Measurements from ENCODE around the gene JPH3. TPM values are rescaled to one million over a fixed set of nuclear protein-coding genes. Genes with fewer than 3 reads are reported as not detected.

Gene JPH3
- total and polyA plus RNA-seq, 2 experiments from 2014 or later, result 8.0 to 39.3 TPM

GRCh38 chr16:87692176-87692575 is 89.9 kb downstream of the JPH3 start:
- H3K4me3 ChIP-seq, result no peak overlapping the region
- DNase-seq (ENCODE audit: low read depth in 1 of 2, low spot score in 1 of 2), result no peak
- peaks cover 7% of the 10 kb centered on the region for H3K4me1 ChIP-seq (ENCODE audit: low read depth)
- no peak overlapping the region for H3K27ac ChIP-seq
- H3K36me3 ChIP-seq, result peaks cover 11% of the 10 kb centered on the region
- no peak for TF ChIP-seq CTCF (IDR thresholded peaks at IDR 0.05; ENCODE audit: low read depth, low read length)
- H3K27me3 ChIP-seq, result no peaks in the 10 kb centered on the region
- H3K9me3 ChIP-seq (ENCODE audit: low read depth), result no peaks in the 10 kb centered on the region

- Histone ChIP-seq H3K4me1 (ENCODE audit: low read depth) (peaks cover 7% of the 10 kb centered on the region), H3K27ac (no peak overlapping the region), H3K36me3 (peaks cover 14% of the 10 kb centered on the region), H3K9me3 (ENCODE audit: low read depth) (no peaks in the 10 kb centered on the region), H3K27me3 (no peaks in the 10 kb centered on the region), H3K4me3 (no peak overlapping the region)
- no peak for TF ChIP-seq CTCF (IDR thresholded peaks at IDR 0.05; ENCODE audit: low read depth, low read length)
- no peak for DNase-seq (ENCODE audit: low read depth in 1 of 2, low spot score in 1 of 2)
Observed at GRCh38 chr16:87692756-87693155, 90.4 kb downstream of the JPH3 start.

GRCh38 chr16:87693827-87694226 is 91.5 kb downstream of the JPH3 start:
- H3K4me1 ChIP-seq (ENCODE audit: low read depth), result peaks cover 7% of the 10 kb centered on the region
- no peaks in the 10 kb centered on the region for H3K27me3 ChIP-seq
- TF ChIP-seq CTCF (IDR thresholded peaks at IDR 0.05; ENCODE audit: low read depth, low read length), result no peak
- no peaks in the 10 kb centered on the region for H3K9me3 ChIP-seq (ENCODE audit: low read depth)
- no peak for DNase-seq (ENCODE audit: low read depth in 1 of 2, low spot score in 1 of 2)
- no peak overlapping the region for H3K27ac ChIP-seq
- no peak overlapping the region for H3K4me3 ChIP-seq
- peaks cover 16% of the 10 kb centered on the region for H3K36me3 ChIP-seq

- no peak overlapping the region for H3K4me3 ChIP-seq
- H3K27ac ChIP-seq, result no peak overlapping the region
- no peak for DNase-seq (ENCODE audit: low read depth in 1 of 2, low spot score in 1 of 2)
- no peaks in the 10 kb centered on the region for H3K27me3 ChIP-seq
- H3K4me1 ChIP-seq (ENCODE audit: low read depth), result peaks cover 7% of the 10 kb centered on the region
- TF ChIP-seq CTCF (IDR thresholded peaks at IDR 0.05; ENCODE audit: low read depth, low read length), result no peak
- H3K36me3 ChIP-seq, result peaks cover 16% of the 10 kb centered on the region
- no peaks in the 10 kb centered on the region for H3K9me3 ChIP-seq (ENCODE audit: low read depth)
Observed at GRCh38 chr16:87694441-87695125, 92.3 kb downstream of the JPH3 start.

GRCh38 chr16:87695534-87695933 is 93.2 kb downstream of the JPH3 start:
- DNase-seq (ENCODE audit: low read depth in 1 of 2, low spot score in 1 of 2), result no peak
- H3K27me3 ChIP-seq, result no peaks in the 10 kb centered on the region
- H3K9me3 ChIP-seq (ENCODE audit: low read depth), result no peaks in the 10 kb centered on the region
- H3K36me3 ChIP-seq, result peaks cover 16% of the 10 kb centered on the region
- no peak for TF ChIP-seq CTCF (IDR thresholded peaks at IDR 0.05; ENCODE audit: low read depth, low read length)
- H3K4me3 ChIP-seq, result no peak overlapping the region
- no peak overlapping the region for H3K27ac ChIP-seq
- peaks cover 7% of the 10 kb centered on the region for H3K4me1 ChIP-seq (ENCODE audit: low read depth)
